Hepatocyte (in vitro differentiated cells): ENCODE results near the gene USP19. TPM values are rescaled to one million over a fixed set of nuclear protein-coding genes. Genes with fewer than 3 reads are reported as not detected.

Source experiments
- DNase-seq: peaks from one replicate; pipeline ENCODE4 v3.0.0-alpha.2; 2016; ENCODE audit warnings: low spot score
- H2AFZ ChIP-seq: fragments of 200-600 bp; sonication (generic); 2 replicates; pipeline ENCODE4 v1.6.0; 2016; ENCODE audit warnings: antibody characterized with exemption, mild to moderate bottlenecking
- H3K27ac ChIP-seq: fragments of 200-600 bp; sonication (generic); 2 replicates; pipeline ENCODE4 v1.5.1; 2016; ENCODE audit warnings: mild to moderate bottlenecking
- H3K27me3 ChIP-seq: fragments of 200-600 bp; sonication (generic); 2 replicates; pipeline ENCODE4 v1.6.1; 2016
- H3K36me3 ChIP-seq: fragments of 200-600 bp; sonication (generic); replicated peaks from 2 replicates; pipeline ENCODE4 v1.5.1; 2016; ENCODE audit warnings: low read depth; ENCODE audit not compliant: insufficient read depth
- H3K4me1 ChIP-seq: fragments of 200-600 bp; sonication (generic); 2 replicates; pipeline ENCODE4 v1.5.1; 2016; ENCODE audit warnings: mild to moderate bottlenecking, moderate library complexity; ENCODE audit not compliant: insufficient read depth
- H3K4me2 ChIP-seq: fragments of 200-600 bp; sonication (generic); 2 replicates; pipeline ENCODE4 v1.6.0; 2016
- H3K4me3 ChIP-seq: fragments of 200-600 bp; sonication (generic); 2 replicates; pipeline ENCODE4 v1.5.1; 2016; ENCODE audit warnings: mild to moderate bottlenecking
- H3K79me2 ChIP-seq: fragments of 200-600 bp; sonication (generic); 2 replicates; pipeline ENCODE4 v1.6.0; 2017; ENCODE audit warnings: mild to moderate bottlenecking
- H3K9me2 ChIP-seq: fragments of 200-600 bp; sonication (generic); replicated peaks from 2 replicates; pipeline ENCODE4 v1.6.0; 2017; ENCODE audit warnings: mild to moderate bottlenecking; ENCODE audit not compliant: insufficient read depth
- H3K9me3 ChIP-seq: fragments of 200-600 bp; sonication (generic); 2 replicates; pipeline ENCODE4 v1.5.1; 2016; ENCODE audit warnings: low read depth, mild to moderate bottlenecking
- H4K20me1 ChIP-seq: fragments of 200-600 bp; sonication (generic); 2 replicates; pipeline ENCODE4 v1.6.0; 2016; ENCODE audit warnings: mild to moderate bottlenecking; ENCODE audit not compliant: insufficient read depth, poor library complexity, severe bottlenecking
- EZH2 ChIP-seq: fragments of 200-600 bp; sonication (generic); IDR thresholded peaks from 2 replicates; pipeline ENCODE4 v1.6.1; 2016; ENCODE audit warnings: antibody characterized with exemption, mild to moderate bottlenecking, borderline replicate concordance
- EZH2phosphoT487 ChIP-seq: fragments of 200-600 bp; sonication (generic); IDR thresholded peaks from one replicate; pipeline ENCODE4 v1.6.1; 2018; ENCODE audit warnings: antibody characterized with exemption, mild to moderate bottlenecking, low read depth, moderate library complexity; ENCODE audit not compliant: unreplicated experiment, severe bottlenecking
- WGBS: methylation state at CpG from one replicate; pipeline ENCODE4 v1.1.6; 2016; ENCODE audit warnings: low lambda C conversion rate; ENCODE audit errors: missing lambda C conversion rate; 5-methylcytosine and 5-hydroxymethylcytosine counted together
- polyA plus RNA-seq: library from polyadenylated mRNA; unstranded; fragments of >200 nt; fragmentation: Nextera tagmentation; extraction: Ambion mirVana; gene quantifications from 2 replicates; pipeline ENCODE4 v1.2.1, GENCODE V29; 2016
- total RNA-seq: library from RNA; depleted of rRNA; stranded (reverse); fragments of >200 nt; gene quantifications from 2 replicates; pipeline ENCODE4 v1.2.3, GENCODE V29; 2014
- TF ChIP-seq, protein P1 (sequence below): fragments of 200-600 bp; sonication (generic); IDR thresholded peaks from 2 replicates; pipeline ENCODE4 v1.5.1; 2016; ENCODE audit warnings: antibody characterized with exemption, mild to moderate bottlenecking; ENCODE audit not compliant: poor library complexity

The USP19 gene
- total and polyA plus RNA-seq, 2 experiments from 2014 or later: 32.7 to 44.2 TPM

DNA sequence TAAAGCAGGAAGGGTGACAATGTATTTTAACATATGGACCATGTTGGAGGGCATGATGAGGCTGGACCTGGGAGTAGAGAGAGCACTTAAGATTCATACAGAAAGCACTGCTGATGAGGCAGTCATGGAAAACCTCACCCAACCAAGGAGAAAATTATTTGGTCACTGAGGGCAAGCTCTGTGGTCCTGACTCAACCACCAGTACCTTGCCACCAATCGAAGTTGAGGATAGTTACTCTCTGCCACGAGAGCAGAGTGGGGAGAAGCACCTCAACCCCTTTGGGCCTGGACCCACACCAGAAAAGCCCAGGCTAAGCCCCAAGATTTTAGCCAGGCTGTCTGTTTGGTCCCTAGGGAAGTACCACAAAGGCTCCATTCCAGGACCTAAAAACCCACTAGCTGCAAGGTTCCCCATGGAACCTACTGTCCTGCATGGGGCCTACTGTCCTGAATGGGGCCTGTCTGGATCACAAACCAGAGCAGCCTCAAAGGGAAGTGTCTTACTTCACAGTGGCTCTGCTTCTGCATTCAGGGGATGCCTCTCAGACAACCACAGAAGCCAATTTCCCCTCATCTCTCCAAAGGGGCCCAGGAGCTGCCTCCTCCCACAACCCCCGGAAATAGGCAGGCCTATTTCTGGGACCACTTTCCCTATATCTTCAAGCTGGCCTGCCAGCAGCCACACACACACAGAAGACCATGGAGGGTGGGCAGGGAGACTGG, 41.3 kb upstream of the USP19 start:
- Histone ChIP-seq H3K4me3 (no peak overlapping the region), H3K4me2 (no peak overlapping the region), H3K9me3 (no peaks in the 10 kb centered on the region), H2AFZ (no peak overlapping the region), H3K4me1 (peaks cover 15% of the 10 kb centered on the region), H3K27me3 (no peaks in the 10 kb centered on the region), H3K36me3 (no peaks in the 10 kb centered on the region), H3K27ac (no peak overlapping the region), H4K20me1 (no peaks in the 10 kb centered on the region), H3K9me2 (no peaks in the 10 kb centered on the region), H3K79me2 (peaks cover 23% of the 10 kb centered on the region)
- no peak for DNase-seq
- 100% methylated on average over 3 of the region's 3 CpGs for WGBS
- no peak for TF ChIP-seq EZH2phosphoT487
- TF ChIP-seq, protein P1, sequence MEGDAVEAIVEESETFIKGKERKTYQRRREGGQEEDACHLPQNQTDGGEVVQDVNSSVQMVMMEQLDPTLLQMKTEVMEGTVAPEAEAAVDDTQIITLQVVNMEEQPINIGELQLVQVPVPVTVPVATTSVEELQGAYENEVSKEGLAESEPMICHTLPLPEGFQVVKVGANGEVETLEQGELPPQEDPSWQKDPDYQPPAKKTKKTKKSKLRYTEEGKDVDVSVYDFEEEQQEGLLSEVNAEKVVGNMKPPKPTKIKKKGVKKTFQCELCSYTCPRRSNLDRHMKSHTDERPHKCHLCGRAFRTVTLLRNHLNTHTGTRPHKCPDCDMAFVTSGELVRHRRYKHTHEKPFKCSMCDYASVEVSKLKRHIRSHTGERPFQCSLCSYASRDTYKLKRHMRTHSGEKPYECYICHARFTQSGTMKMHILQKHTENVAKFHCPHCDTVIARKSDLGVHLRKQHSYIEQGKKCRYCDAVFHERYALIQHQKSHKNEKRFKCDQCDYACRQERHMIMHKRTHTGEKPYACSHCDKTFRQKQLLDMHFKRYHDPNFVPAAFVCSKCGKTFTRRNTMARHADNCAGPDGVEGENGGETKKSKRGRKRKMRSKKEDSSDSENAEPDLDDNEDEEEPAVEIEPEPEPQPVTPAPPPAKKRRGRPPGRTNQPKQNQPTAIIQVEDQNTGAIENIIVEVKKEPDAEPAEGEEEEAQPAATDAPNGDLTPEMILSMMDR: no peak
- TF ChIP-seq EZH2: no peak

DNA sequence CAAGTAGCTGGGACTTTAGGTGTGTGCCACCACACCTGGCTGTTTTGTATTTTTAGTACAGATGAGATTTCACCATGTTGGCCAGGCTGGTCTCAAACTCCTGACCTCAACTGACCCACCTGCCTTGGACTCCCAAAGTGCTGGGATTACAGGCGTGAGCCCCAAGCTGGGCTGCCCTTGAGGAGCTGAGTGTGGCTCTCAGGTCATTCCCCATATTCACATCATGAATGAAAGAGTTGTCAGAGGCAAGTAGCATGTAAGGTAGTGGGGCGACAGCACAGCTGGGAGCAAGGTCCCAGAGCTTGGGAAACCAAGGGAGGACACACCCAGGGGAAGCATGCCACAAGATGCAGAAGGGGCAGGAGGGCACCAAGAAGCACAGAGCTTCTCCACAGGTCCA, 40.6 kb upstream of the USP19 start:
- peaks cover 10% of the 10 kb centered on the region for H3K4me1 ChIP-seq
- no peak for DNase-seq

DNA sequence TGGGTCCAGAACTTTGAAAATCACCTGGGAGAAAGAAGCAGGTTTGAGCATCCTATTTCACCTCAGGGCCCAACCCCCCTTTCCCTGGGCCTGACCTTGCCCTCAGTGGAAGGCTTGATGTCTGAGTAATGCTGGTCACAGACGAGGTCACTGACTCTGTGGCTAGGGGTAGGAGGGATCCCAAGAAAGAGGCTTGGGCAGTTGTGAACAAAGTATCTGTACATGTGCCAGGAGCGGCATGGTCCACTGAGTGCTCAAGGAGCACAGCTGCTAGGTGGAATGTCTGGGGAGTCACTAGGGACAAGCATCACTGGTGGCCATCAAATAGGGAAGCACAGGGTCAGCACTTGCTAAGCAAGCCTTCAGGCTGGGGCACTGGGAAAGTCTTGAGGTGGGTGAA, 38.2 kb upstream of the USP19 start:
- Histone ChIP-seq H3K4me3 (no peak overlapping the region), H3K4me1 (no peaks in the 10 kb centered on the region), H3K9me2 (no peaks in the 10 kb centered on the region), H3K4me2 (no peak overlapping the region), H3K27me3 (no peaks in the 10 kb centered on the region), H3K36me3 (no peaks in the 10 kb centered on the region), H2AFZ (no peak overlapping the region), H3K27ac (no peak overlapping the region), H3K79me2 (no peaks in the 10 kb centered on the region), H4K20me1 (no peaks in the 10 kb centered on the region), H3K9me3 (no peaks in the 10 kb centered on the region)
- 88% methylated on average over 2 of the region's 2 CpGs for WGBS
- DNase-seq: no peak
- TF ChIP-seq, protein P1: no peak
- TF ChIP-seq EZH2phosphoT487 (no peak), EZH2 (no peak)

More for the DNA sequence above, 40.6 kb upstream of the USP19 start:
- no peaks in the 10 kb centered on the region for H3K36me3 ChIP-seq
- TF ChIP-seq EZH2phosphoT487: no peak
- TF ChIP-seq EZH2: no peak
- TF ChIP-seq, protein P1: no peak
- no peak overlapping the region for H3K27ac ChIP-seq
- no peaks in the 10 kb centered on the region for H4K20me1 ChIP-seq
- WGBS: 96% methylated on average over 2 of the region's 2 CpGs
- no peak overlapping the region for H3K4me3 ChIP-seq
- no peak overlapping the region for H2AFZ ChIP-seq
- no peak overlapping the region for H3K4me2 ChIP-seq
- H3K9me2 ChIP-seq: no peaks in the 10 kb centered on the region
- peaks cover 19% of the 10 kb centered on the region for H3K79me2 ChIP-seq
- H3K27me3 ChIP-seq: no peaks in the 10 kb centered on the region
- H3K9me3 ChIP-seq: no peaks in the 10 kb centered on the region
